ENCODE results near the gene WNT5B. TPM values are rescaled to one million over a fixed set of nuclear protein-coding genes. Genes with fewer than 3 reads are reported as not detected.

The WNT5B gene
- total and polyA plus RNA-seq, 3 donors from 2014 or later: 4.6 to 5.8 (median 4.9) TPM

GRCh38 chr12:1655225-1655788 is 26.3 kb downstream of the WNT5B start:
- Histone ChIP-seq H3K4me1 (peaks cover 31% of the 10 kb centered on the region), H3K9me3 (no peaks in the 10 kb centered on the region), H3K27me3 (no peaks in the 10 kb centered on the region), H3K4me3 (no peak overlapping the region), H3K27ac (no peak overlapping the region), H3K36me3 (ENCODE audit: low read depth, missing control alignments) (no peaks in the 10 kb centered on the region)
- TF ChIP-seq POLR2A (IDR thresholded peaks at IDR 0.05) (no peak), CTCF (IDR thresholded peaks at IDR 0.05) (no peak)
- WGBS, 2 donors: 88 to 92% methylated on average over 6 of the region's 6 CpGs
- intact Hi-C loops (cut with DNase I; ENCODE audit: low total_unique reads): no loop called here
- no peak for DNase-seq

- Histone ChIP-seq H3K27ac (peak overlapping the region in 1 of 2 donors; percentile 96), H3K36me3 (ENCODE audit: low read depth, missing control alignments) (no peaks in the 10 kb centered on the region), H3K9me3 (no peaks in the 10 kb centered on the region), H3K4me1 (peaks cover 32% of the 10 kb centered on the region), H3K27me3 (no peaks in the 10 kb centered on the region), H3K4me3 (no peak overlapping the region)
- no peak for DNase-seq
- TF ChIP-seq POLR2A (IDR thresholded peaks at IDR 0.05): no peak
- no peak for TF ChIP-seq CTCF (IDR thresholded peaks at IDR 0.05)
- intact Hi-C loops (cut with DNase I; ENCODE audit: low total_unique reads): no loop called here
- 56 to 59% methylated on average over 8 to 12 of the region's 12 CpGs for WGBS, 2 donors
Observed at GRCh38 chr12:1656902-1657301, 27.9 kb downstream of the WNT5B start.

- TF ChIP-seq POLR2A (IDR thresholded peaks at IDR 0.05) (no peak), CTCF (IDR thresholded peaks at IDR 0.05) (no peak)
- DNase-seq: no peak
- Histone ChIP-seq H3K4me3 (no peak overlapping the region), H3K36me3 (ENCODE audit: low read depth, missing control alignments) (no peaks in the 10 kb centered on the region), H3K27ac (peak overlapping the region in 1 of 2 donors; percentile 96), H3K4me1 (peaks cover 32% of the 10 kb centered on the region), H3K27me3 (no peaks in the 10 kb centered on the region), H3K9me3 (no peaks in the 10 kb centered on the region)
- 56 to 79% methylated on average over 1 of the region's 1 CpG for WGBS, 2 donors
- intact Hi-C loops (cut with DNase I; ENCODE audit: low total_unique reads): no loop called here
Observed at GRCh38 chr12:1657688-1658087, 28.7 kb downstream of the WNT5B start.

GRCh38 chr12:1660304-1661187 is 31.5 kb downstream of the WNT5B start:
- WGBS, 2 donors: 16 to 30% methylated on average over 15 to 20 of the region's 20 CpGs
- peak overlapping the region; percentile 96 to 97 for H3K27ac ChIP-seq
- intact Hi-C loops (cut with DNase I; ENCODE audit: low total_unique reads): no loop called here
- TF ChIP-seq POLR2A (IDR thresholded peaks at IDR 0.05) (no peak), CTCF (IDR thresholded peaks at IDR 0.05) (no peak)
- peak; percentile 83 for DNase-seq
- no peak overlapping the region for H3K4me3 ChIP-seq
- no peaks in the 10 kb centered on the region for H3K27me3 ChIP-seq
- peaks cover 32% of the 10 kb centered on the region for H3K4me1 ChIP-seq
- no peaks in the 10 kb centered on the region for H3K36me3 ChIP-seq (ENCODE audit: low read depth, missing control alignments)
- H3K9me3 ChIP-seq: no peaks in the 10 kb centered on the region
